ENCODE results near the gene MDGA2. TPM values are rescaled to one million over a fixed set of nuclear protein-coding genes. Genes with fewer than 3 reads are reported as not detected.
A peak's percentile ranks its signal among the peaks of the same experiment; 100 is the strongest.

MDGA2 gene
- total and polyA plus RNA-seq, 2 of the 13 experiments (the other 11 are each of a cell fraction or from before 2014, with no cell fraction given) = not detected

DNA sequence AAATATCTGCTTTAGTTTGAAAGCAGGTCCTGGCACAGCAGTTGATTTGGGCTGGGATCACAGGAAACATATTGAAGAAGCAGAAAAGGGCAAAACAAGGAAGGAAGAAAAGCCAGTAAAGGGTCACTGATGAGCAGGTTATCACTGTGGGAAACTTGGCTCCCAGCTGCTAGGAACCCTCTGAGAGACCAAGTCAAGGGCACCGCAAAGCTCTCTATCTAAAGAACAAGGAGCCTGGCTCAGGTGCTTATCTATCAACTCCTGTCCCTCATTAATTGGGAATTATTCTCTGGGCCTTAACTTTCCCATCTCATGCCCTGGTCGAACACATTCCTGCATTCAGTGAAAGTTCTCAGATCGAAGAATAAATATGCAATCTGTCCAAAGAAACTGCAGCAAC lies 572.9 kb downstream of the MDGA2 start:
- no peak for DNase-seq (ENCODE audit: low spot score)
- Histone ChIP-seq H3K27me3 (ENCODE audit: control insufficient read depth in 1 of 2, insufficient read depth in 2 of 2, low read length in 2 of 2) (no peaks in the 10 kb centered on the region), H2AFZ (ENCODE audit: low read length) (no peak overlapping the region), H3K36me3 (replicated peaks in 1 of 2; ENCODE audit: control insufficient read depth in 1 of 2, insufficient read depth in 2 of 2, low read length in 2 of 2) (no peaks in the 10 kb centered on the region), H3K4me1 (ENCODE audit: insufficient read depth, low read length) (no peaks in the 10 kb centered on the region), H3K4me2 (ENCODE audit: low read depth, low read length) (no peak overlapping the region), H4K20me1 (ENCODE audit: insufficient read depth, low read length) (no peaks in the 10 kb centered on the region), H3K4me3 (replicated peaks in 1 of 3; ENCODE audit: insufficient read depth in 1 of 3, low read depth in 2 of 3, low read length in 3 of 3) (no peak overlapping the region), H3K27ac (ENCODE audit: extremely low read length, insufficient read depth, low read length) (no peak overlapping the region), H3K79me2 (ENCODE audit: insufficient read depth, low read length) (no peaks in the 10 kb centered on the region), H3K9me3 (ENCODE audit: low read length) (no peaks in the 10 kb centered on the region), H3K9ac (ENCODE audit: insufficient read depth, low read depth, low read length) (no peak overlapping the region)
- CTCF ChIA-PET (ENCODE audit: low intra/inter-chr PET ratio, low total read pairs) = no interaction called here
- intact Hi-C loops (cut with micrococcal nuclease; ENCODE audit: unreplicated experiment) = no loop called here
- BruUV-seq (replicated peaks) = no TSS peak
- ATAC-seq = no peak
- no peak for FAIRE-seq
- TF ChIP-seq ZNF382 (CRISPR knock-in tag; IDR thresholded peaks at IDR 0.05; ENCODE audit: borderline replicate concordance) = no peak
- POLR2A ChIA-PET = no interaction called here
- WGBS (ENCODE audit: low lambda C conversion rate) = 0% methylated on average over 3 of the region's 3 CpGs
- in situ Hi-C loops (cut with HindIII; ENCODE audit: extremely low pct_ligation_motif_present, low pct_unique_long_range_greater_than_20kb) = no loop called here

GRCh38 chr14:47085678-47086077 lies 589.7 kb downstream of the MDGA2 start:
- H3K4me3 ChIP-seq (replicated peaks in 1 of 3; ENCODE audit: insufficient read depth in 1 of 3, low read depth in 2 of 3, low read length in 3 of 3) = no peak overlapping the region
- H3K9ac ChIP-seq (ENCODE audit: insufficient read depth, low read depth, low read length) = no peak overlapping the region
- H3K27me3 ChIP-seq (ENCODE audit: control insufficient read depth in 1 of 2, insufficient read depth in 2 of 2, low read length in 2 of 2) = no peaks in the 10 kb centered on the region
- no peak overlapping the region for H2AFZ ChIP-seq (ENCODE audit: low read length)
- intact Hi-C loops (cut with micrococcal nuclease; ENCODE audit: unreplicated experiment) = no loop called here
- no TSS peak for BruUV-seq (replicated peaks)
- FAIRE-seq (no peak), DNase-seq (ENCODE audit: low spot score) (no peak), ATAC-seq (no peak)
- TF ChIP-seq, protein P1, sequence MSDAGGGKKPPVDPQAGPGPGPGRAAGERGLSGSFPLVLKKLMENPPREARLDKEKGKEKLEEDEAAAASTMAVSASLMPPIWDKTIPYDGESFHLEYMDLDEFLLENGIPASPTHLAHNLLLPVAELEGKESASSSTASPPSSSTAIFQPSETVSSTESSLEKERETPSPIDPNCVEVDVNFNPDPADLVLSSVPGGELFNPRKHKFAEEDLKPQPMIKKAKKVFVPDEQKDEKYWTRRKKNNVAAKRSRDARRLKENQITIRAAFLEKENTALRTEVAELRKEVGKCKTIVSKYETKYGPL (CRISPR knock-in tag; IDR thresholded peaks at IDR 0.05) = no peak
- TF ChIP-seq, protein P2, sequence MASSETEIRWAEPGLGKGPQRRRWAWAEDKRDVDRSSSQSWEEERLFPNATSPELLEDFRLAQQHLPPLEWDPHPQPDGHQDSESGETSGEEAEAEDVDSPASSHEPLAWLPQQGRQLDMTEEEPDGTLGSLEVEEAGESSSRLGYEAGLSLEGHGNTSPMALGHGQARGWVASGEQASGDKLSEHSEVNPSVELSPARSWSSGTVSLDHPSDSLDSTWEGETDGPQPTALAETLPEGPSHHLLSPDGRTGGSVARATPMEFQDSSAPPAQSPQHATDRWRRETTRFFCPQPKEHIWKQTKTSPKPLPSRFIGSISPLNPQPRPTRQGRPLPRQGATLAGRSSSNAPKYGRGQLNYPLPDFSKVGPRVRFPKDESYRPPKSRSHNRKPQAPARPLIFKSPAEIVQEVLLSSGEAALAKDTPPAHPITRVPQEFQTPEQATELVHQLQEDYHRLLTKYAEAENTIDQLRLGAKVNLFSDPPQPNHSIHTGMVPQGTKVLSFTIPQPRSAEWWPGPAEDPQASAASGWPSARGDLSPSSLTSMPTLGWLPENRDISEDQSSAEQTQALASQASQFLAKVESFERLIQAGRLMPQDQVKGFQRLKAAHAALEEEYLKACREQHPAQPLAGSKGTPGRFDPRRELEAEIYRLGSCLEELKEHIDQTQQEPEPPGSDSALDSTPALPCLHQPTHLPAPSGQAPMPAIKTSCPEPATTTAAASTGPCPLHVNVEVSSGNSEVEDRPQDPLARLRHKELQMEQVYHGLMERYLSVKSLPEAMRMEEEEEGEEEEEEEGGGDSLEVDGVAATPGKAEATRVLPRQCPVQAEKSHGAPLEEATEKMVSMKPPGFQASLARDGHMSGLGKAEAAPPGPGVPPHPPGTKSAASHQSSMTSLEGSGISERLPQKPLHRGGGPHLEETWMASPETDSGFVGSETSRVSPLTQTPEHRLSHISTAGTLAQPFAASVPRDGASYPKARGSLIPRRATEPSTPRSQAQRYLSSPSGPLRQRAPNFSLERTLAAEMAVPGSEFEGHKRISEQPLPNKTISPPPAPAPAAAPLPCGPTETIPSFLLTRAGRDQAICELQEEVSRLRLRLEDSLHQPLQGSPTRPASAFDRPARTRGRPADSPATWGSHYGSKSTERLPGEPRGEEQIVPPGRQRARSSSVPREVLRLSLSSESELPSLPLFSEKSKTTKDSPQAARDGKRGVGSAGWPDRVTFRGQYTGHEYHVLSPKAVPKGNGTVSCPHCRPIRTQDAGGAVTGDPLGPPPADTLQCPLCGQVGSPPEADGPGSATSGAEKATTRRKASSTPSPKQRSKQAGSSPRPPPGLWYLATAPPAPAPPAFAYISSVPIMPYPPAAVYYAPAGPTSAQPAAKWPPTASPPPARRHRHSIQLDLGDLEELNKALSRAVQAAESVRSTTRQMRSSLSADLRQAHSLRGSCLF (CRISPR knock-in tag; IDR thresholded peaks at IDR 0.05; ENCODE audit: borderline replicate concordance) = no peak
- peak; percentile 32; the same call in 1 of the 2 replicates for TF ChIP-seq NFE2L2 (IDR thresholded peaks at IDR 0.05; ENCODE audit: low read length)
- no peak for TF ChIP-seq ZFP41 (CRISPR knock-in tag; IDR thresholded peaks at IDR 0.05; ENCODE audit: borderline replicate concordance)
- CTCF ChIA-PET (ENCODE audit: low intra/inter-chr PET ratio, low total read pairs) = no interaction called here
- H3K9me3 ChIP-seq (ENCODE audit: low read length) = no peaks in the 10 kb centered on the region
- H4K20me1 ChIP-seq (ENCODE audit: insufficient read depth, low read length) = no peaks in the 10 kb centered on the region
- POLR2A ChIA-PET = no interaction called here
- in situ Hi-C loops (cut with HindIII; ENCODE audit: extremely low pct_ligation_motif_present, low pct_unique_long_range_greater_than_20kb) = no loop called here
- H3K36me3 ChIP-seq (replicated peaks in 1 of 2; ENCODE audit: control insufficient read depth in 1 of 2, insufficient read depth in 2 of 2, low read length in 2 of 2) = no peaks in the 10 kb centered on the region
- no peak overlapping the region for H3K27ac ChIP-seq (ENCODE audit: extremely low read length, insufficient read depth, low read length)
- H3K79me2 ChIP-seq (ENCODE audit: insufficient read depth, low read length) = no peaks in the 10 kb centered on the region
- WGBS (ENCODE audit: low lambda C conversion rate) = 2% methylated on average over 1 of the region's 1 CpG
- no peaks in the 10 kb centered on the region for H3K4me1 ChIP-seq (ENCODE audit: insufficient read depth, low read length)
- H3K4me2 ChIP-seq (ENCODE audit: low read depth, low read length) = no peak overlapping the region

Measured in HepG2 (cell line).